GM20431 (cell line): ENCODE results near the gene OR10H4.
"Not testable (repeated sequence)": the region's sequence is repeated elsewhere in the genome, so short reads cannot be mapped to it uniquely, and the experiment has no call there.

Source experiments
- in situ Hi-C: fragments of 300-500 bp; cut with MseI, MboI; formaldehyde crosslinking; loops from one replicate; pipeline ENCODE4 v1.15.0; 2020; ENCODE audit warnings: low sequenced_read_pairs; ENCODE audit not compliant: unreplicated experiment

Gene OR10H4

GRCh38 chr19:15948223-15949058, at the start of gene OR10H4:
Gene OR10H4, plus strand, starts transcription at chr19:15949008. Its CDS starts 0 bp downstream, at chr19:15949008.
- in situ Hi-C loops, result no loop called here

- in situ Hi-C loops, result not testable (repeated sequence)
Observed at GRCh38 chr19:15899561-15899960, 49.2 kb upstream of the OR10H4 start.

- in situ Hi-C loops, result not testable (repeated sequence)
Observed at GRCh38 chr19:15900032-15900431, 48.8 kb upstream of the OR10H4 start.

- in situ Hi-C loops, result no loop called here
Observed at GRCh38 chr19:15900504-15900903, 48.3 kb upstream of the OR10H4 start.

GRCh38 chr19:15902254-15902653, 46.6 kb upstream of the OR10H4 start:
- in situ Hi-C loops, result no loop called here

GRCh38 chr19:15902898-15903297, 45.9 kb upstream of the OR10H4 start:
- in situ Hi-C loops, result not testable (repeated sequence)

- in situ Hi-C loops, result no loop called here
Observed at GRCh38 chr19:15905026-15905425, 43.8 kb upstream of the OR10H4 start.

- in situ Hi-C loops, result no loop called here
Observed at GRCh38 chr19:15911599-15912235, 37.1 kb upstream of the OR10H4 start.

GRCh38 chr19:15913384-15913783, 35.4 kb upstream of the OR10H4 start:
- in situ Hi-C loops, result no loop called here

- in situ Hi-C loops, result no loop called here
Observed at GRCh38 chr19:15913830-15914229, 35.0 kb upstream of the OR10H4 start.

GRCh38 chr19:15915109-15915508, 33.7 kb upstream of the OR10H4 start:
- in situ Hi-C loops, result no loop called here

GRCh38 chr19:15919243-15919642, 29.6 kb upstream of the OR10H4 start:
- in situ Hi-C loops, result no loop called here

- in situ Hi-C loops, result no loop called here
Observed at GRCh38 chr19:15922021-15922420, 26.8 kb upstream of the OR10H4 start.

- in situ Hi-C loops, result no loop called here
Observed at GRCh38 chr19:15923702-15924101, 25.1 kb upstream of the OR10H4 start.

- in situ Hi-C loops, result no loop called here
Observed at GRCh38 chr19:15926484-15926883, 22.3 kb upstream of the OR10H4 start.

- in situ Hi-C loops, result no loop called here
Observed at GRCh38 chr19:15928321-15928720, 20.5 kb upstream of the OR10H4 start.

- in situ Hi-C loops, result not testable (repeated sequence)
Observed at GRCh38 chr19:15933761-15934331, 15.0 kb upstream of the OR10H4 start.

GRCh38 chr19:15934332-15935078, 14.3 kb upstream of the OR10H4 start, which contains the start of gene CYP4F11:
Gene CYP4F11, minus strand, starts transcription at chr19:15934529. Its CDS starts 121 bp downstream, at chr19:15934408.
- in situ Hi-C loops, result no loop called here

- in situ Hi-C loops, result no loop called here
Observed at GRCh38 chr19:15935167-15935702, 13.6 kb upstream of the OR10H4 start.

GRCh38 chr19:15936173-15936572, 12.6 kb upstream of the OR10H4 start:
- in situ Hi-C loops, result no loop called here
